Neutrophil (primary cell): ENCODE results near the gene NRARP.

Experiments used
- H3K27ac ChIP-seq: fragments of 200-600 bp; sonication (generic); 2 replicates; pipeline ENCODE4 v1.5.1; 2016; ENCODE audit warnings: mild to moderate bottlenecking, moderate library complexity
- H3K27me3 ChIP-seq: fragments of 200-600 bp; sonication (generic); 2 replicates; pipeline ENCODE4 v1.6.0; 2016; ENCODE audit warnings: mild to moderate bottlenecking
- H3K36me3 ChIP-seq: fragments of 200-600 bp; sonication (generic); 2 replicates; pipeline ENCODE4 v1.5.1; 2017
- H3K4me1 ChIP-seq, 2 experiments: fragments of 200-600 bp in 1 of 2; sonication (generic) in 1 of 2; 1 replicate in 1 of 2; 2 replicates in 1 of 2; pipeline versions ENCODE4 v1.5.1 to v1.6.1; 2013 to 2016; ENCODE audit warnings: low read depth in 1 of 2, low read length in 1 of 2, mild to moderate bottlenecking in 1 of 2, moderate library complexity in 1 of 2; ENCODE audit not compliant: control insufficient read depth in 1 of 2, insufficient read depth in 1 of 2
- H3K4me3 ChIP-seq, 2 experiments: fragments of 200-600 bp in 1 of 2; sonication (generic) in 1 of 2; 1 replicate in 1 of 2; 2 replicates in 1 of 2; pipeline ENCODE4 v1.5.1; 2013 to 2016; ENCODE audit warnings: low read depth in 1 of 2, low read length in 1 of 2, mild to moderate bottlenecking in 1 of 2, moderate library complexity in 1 of 2
- H3K9me3 ChIP-seq: fragments of 200-600 bp; sonication (generic); 2 replicates; pipeline ENCODE4 v1.5.1; 2016
- TF ChIP-seq, protein P1 (sequence below): fragments of 200-600 bp; sonication (generic); IDR thresholded peaks from 2 replicates; pipeline ENCODE4 v1.5.1; 2016; ENCODE audit warnings: antibody characterized with exemption

NRARP gene

GRCh38 chr9:137315581-137316011 is 13.5 kb upstream of the NRARP start:
- Histone ChIP-seq H3K4me3 (no peak overlapping the region), H3K27ac (no peak overlapping the region)
- TF ChIP-seq, protein P1, sequence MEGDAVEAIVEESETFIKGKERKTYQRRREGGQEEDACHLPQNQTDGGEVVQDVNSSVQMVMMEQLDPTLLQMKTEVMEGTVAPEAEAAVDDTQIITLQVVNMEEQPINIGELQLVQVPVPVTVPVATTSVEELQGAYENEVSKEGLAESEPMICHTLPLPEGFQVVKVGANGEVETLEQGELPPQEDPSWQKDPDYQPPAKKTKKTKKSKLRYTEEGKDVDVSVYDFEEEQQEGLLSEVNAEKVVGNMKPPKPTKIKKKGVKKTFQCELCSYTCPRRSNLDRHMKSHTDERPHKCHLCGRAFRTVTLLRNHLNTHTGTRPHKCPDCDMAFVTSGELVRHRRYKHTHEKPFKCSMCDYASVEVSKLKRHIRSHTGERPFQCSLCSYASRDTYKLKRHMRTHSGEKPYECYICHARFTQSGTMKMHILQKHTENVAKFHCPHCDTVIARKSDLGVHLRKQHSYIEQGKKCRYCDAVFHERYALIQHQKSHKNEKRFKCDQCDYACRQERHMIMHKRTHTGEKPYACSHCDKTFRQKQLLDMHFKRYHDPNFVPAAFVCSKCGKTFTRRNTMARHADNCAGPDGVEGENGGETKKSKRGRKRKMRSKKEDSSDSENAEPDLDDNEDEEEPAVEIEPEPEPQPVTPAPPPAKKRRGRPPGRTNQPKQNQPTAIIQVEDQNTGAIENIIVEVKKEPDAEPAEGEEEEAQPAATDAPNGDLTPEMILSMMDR, result no peak

GRCh38 chr9:137314561-137315560 is 12.8 kb upstream of the NRARP start:
- no peaks in the 10 kb centered on the region for H3K4me1 ChIP-seq

More at GRCh38 chr9:137315581-137316011, 13.5 kb upstream of the NRARP start:
- Histone ChIP-seq H3K27me3 (peaks cover 51% of the 10 kb centered on the region), H3K9me3 (no peaks in the 10 kb centered on the region), H3K36me3 (no peaks in the 10 kb centered on the region), H3K4me1 (peaks cover 0 to 4% of the 10 kb centered on the region in 2 experiments)

DNA sequence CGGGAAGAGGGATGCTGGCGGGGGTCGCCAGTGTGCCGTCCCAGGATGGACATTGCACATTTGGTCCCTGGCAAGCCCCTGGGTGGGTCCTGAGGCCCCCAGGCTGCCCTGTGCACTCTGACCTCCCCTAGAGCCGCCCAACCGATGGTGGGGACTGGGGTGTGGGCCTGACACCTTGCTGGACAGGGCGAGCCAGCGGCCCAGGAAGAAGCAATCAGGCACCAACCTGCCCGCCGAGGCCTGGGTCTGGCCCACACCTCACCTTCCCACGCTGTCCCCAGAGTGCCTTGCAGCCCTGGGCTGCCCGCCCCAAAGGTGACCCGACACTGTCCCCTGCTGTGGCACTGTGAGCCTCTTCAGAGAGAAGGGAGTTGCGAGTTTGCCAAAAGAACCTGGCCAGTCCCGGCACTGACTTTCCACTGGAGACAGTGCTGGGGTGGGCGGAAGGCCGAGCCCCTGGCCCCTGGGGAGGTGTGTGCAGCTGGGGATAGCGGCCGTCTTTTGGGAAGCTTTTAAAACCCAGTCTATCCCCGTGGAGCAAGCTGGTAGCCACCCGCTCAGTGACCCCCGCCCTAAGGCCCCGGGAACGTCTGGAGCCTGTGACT is 12.0 kb upstream of the NRARP start:
- H3K27me3 ChIP-seq, result peaks cover 50% of the 10 kb centered on the region
- no peaks in the 10 kb centered on the region for H3K36me3 ChIP-seq
- H3K4me3 ChIP-seq, result no peak overlapping the region
- TF ChIP-seq, protein P1, result no peak
- H3K9me3 ChIP-seq, result no peaks in the 10 kb centered on the region
- H3K4me1 ChIP-seq, result no peaks in the 10 kb centered on the region
- H3K27ac ChIP-seq, result no peak overlapping the region

More at GRCh38 chr9:137314561-137315560, 12.8 kb upstream of the NRARP start:
- H3K36me3 ChIP-seq, result no peaks in the 10 kb centered on the region
- H3K27ac ChIP-seq, result no peak overlapping the region
- no peaks in the 10 kb centered on the region for H3K9me3 ChIP-seq
- H3K27me3 ChIP-seq, result peaks cover 44% of the 10 kb centered on the region
- TF ChIP-seq, protein P1, result no peak
- no peak overlapping the region for H3K4me3 ChIP-seq

DNA sequence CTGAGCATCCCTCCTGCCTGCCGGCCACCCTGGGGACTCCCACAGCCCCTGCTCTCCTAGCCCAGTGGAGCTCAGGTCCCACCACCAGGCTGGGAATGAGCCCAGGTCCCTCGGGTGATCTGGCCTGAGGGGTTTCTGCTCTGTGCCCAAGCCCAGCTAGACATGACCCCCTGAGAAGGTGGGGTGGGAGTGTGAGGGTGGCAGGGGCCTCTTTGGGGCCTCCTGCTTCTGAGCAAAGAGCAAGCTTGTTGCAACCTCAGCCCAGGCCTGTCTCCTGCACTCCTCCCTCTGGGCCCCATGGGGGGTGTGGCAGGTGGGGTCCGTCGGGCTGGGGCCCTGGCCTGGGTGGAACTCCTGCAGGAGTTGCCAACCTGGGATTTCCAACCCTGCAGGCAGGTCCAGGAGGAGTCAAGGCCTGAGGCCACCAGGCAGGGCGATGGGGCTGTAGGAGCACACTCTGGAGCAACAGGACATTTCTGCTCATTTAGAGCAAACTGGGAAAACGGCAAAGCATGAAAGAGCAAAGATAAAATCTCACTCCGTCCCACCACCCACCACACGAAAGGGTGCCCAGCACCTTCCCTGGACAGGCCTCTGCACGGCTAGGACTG is 11.4 kb upstream of the NRARP start:
- Histone ChIP-seq H3K27me3 (peaks cover 56% of the 10 kb centered on the region), H3K4me1 (no peaks in the 10 kb centered on the region), H3K9me3 (no peaks in the 10 kb centered on the region), H3K36me3 (no peaks in the 10 kb centered on the region), H3K4me3 (no peak overlapping the region), H3K27ac (no peak overlapping the region)
- TF ChIP-seq, protein P1, result no peak

DNA sequence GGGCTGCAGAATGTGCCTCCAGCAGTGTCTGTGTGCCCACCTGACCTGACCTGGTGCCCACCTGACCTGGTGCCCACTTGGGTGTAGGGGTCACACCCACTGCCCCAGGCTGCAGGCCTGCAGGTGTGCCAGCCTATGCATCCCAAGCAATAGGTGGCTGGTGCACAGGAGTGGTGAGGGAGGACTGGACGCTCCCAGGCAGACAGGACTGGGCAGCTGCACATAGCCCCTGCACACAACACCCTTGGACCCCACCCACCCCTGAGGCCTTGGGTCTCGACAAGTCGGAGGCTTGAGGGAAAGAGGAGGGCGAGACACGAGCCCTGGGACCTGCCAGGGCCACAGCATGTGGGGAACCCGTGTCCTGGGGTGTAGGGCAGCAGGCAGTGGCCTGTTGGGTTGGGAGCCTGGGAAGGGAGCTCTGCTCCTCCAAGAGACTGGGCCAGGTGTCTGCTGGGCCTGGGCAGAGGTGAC is 10.8 kb upstream of the NRARP start:
- peaks cover 59% of the 10 kb centered on the region for H3K27me3 ChIP-seq
- TF ChIP-seq, protein P1, result no peak
- H3K27ac ChIP-seq, result no peak overlapping the region
- H3K36me3 ChIP-seq, result no peaks in the 10 kb centered on the region
- no peaks in the 10 kb centered on the region for H3K9me3 ChIP-seq
- H3K4me1 ChIP-seq, result no peaks in the 10 kb centered on the region
- H3K4me3 ChIP-seq, result no peak overlapping the region
